GM12878 (cell line): ENCODE measurements around the gene PRSS27. TPM values are rescaled to one million over a fixed set of nuclear protein-coding genes. Genes with fewer than 3 reads are reported as not detected.

Experiments used
- DPF2 ChIP-seq: fragments of 450-650 bp; IDR thresholded peaks from 2 replicates; pipeline ENCODE4 v1.6.1; 2017; ENCODE audit warnings: mild to moderate bottlenecking
- E2F8 ChIP-seq: fragments of 450-650 bp; IDR thresholded peaks from 2 replicates; pipeline ENCODE4 v1.6.1; 2018; ENCODE audit warnings: mild to moderate bottlenecking, low read depth, moderate library complexity; ENCODE audit not compliant: partially characterized antibody
- FOXM1 ChIP-seq: IDR thresholded peaks from 2 replicates; pipeline ENCODE4 v1.6.1; 2012; ENCODE audit warnings: low read depth, mild to moderate bottlenecking, inconsistent platforms, low read length, moderate library complexity
- GABPA ChIP-seq: IDR thresholded peaks from 2 replicates; pipeline ENCODE4 v1.6.1; 2014; ENCODE audit warnings: antibody characterized with exemption, low read depth, mild to moderate bottlenecking, inconsistent platforms
- HDGF ChIP-seq: fragments of 450-650 bp; IDR thresholded peaks from 2 replicates; pipeline ENCODE4 v1.6.1; 2016; ENCODE audit warnings: antibody characterized with exemption
- NKRF ChIP-seq: fragments of 450-650 bp; conservative IDR thresholded peaks from 2 replicates; pipeline ENCODE4 v1.6.1; 2017; ENCODE audit warnings: mild to moderate bottlenecking, moderate library complexity
- PKNOX1 ChIP-seq: fragments of 450-650 bp; IDR thresholded peaks from 2 replicates; pipeline ENCODE4 v1.6.1; 2016; ENCODE audit warnings: mild to moderate bottlenecking
- POLR2A ChIP-seq: IDR thresholded peaks from 2 replicates; pipeline ENCODE4 v1.6.1; 2011; ENCODE audit warnings: low read depth, mild to moderate bottlenecking, low read length
- RELB ChIP-seq: fragments of 450-650 bp; IDR thresholded peaks from 2 replicates; pipeline ENCODE4 v1.6.1; 2017; ENCODE audit warnings: low read depth, mild to moderate bottlenecking, moderate library complexity
- SRF ChIP-seq, 2 experiments: IDR thresholded peaks; 2 replicates each; pipeline ENCODE4 v1.6.1; 2011; ENCODE audit warnings: low read depth in 2 of 2, low read length in 2 of 2, mild to moderate bottlenecking in 1 of 2, moderate library complexity in 1 of 2
- SUPT20H ChIP-seq: IDR thresholded peaks from 2 replicates; pipeline ENCODE4 v1.6.1; 2011; ENCODE audit warnings: low read depth, mild to moderate bottlenecking, low read length, moderate library complexity, borderline replicate concordance; ENCODE audit not compliant: control insufficient read depth
- ZNF592 ChIP-seq: fragments of 450-650 bp; IDR thresholded peaks from 2 replicates; pipeline ENCODE4 v1.6.1; 2017; ENCODE audit warnings: mild to moderate bottlenecking, moderate library complexity
- ZZZ3 ChIP-seq: IDR thresholded peaks from 2 replicates; pipeline ENCODE4 v1.6.1; 2011; ENCODE audit warnings: low read depth; ENCODE audit not compliant: control insufficient read depth, insufficient read length
- polyA plus RNA-seq, 11 experiments: library from polyadenylated mRNA; depleted of rRNA in 4 of 11; unstranded in 6 of 11; stranded (reverse) in 5 of 11; fragments of >200 nt; fragmentation: Nextera tagmentation in 4 of 11; fragmentation: Illumina TruSeq in 1 of 11; extraction: Ambion mirVana in 4 of 11; extraction: Trizol in 1 of 11; gene quantifications; 1 replicate in 1 of 11; 2 replicates in 10 of 11; pipeline versions ENCODE4 v1.2.1 to v1.2.3, GENCODE V29; 2011 to 2016; ENCODE audit warnings: inconsistent platforms in 2 of 11, missing spikeins in 2 of 11, low read depth in 1 of 11
- total RNA-seq, 4 experiments: library from RNA; depleted of rRNA in 3 of 4; stranded (reverse); fragments of >200 nt in 3 of 4; fragmentation: Illumina TruSeq in 1 of 4; extraction: Trizol in 1 of 4; gene quantifications; 2 replicates each; pipeline versions ENCODE4 v1.2.1 to v1.2.3, GENCODE V29; 2013 to 2021
- TF ChIP-seq, protein P1 (sequence below): IDR thresholded peaks from 2 replicates; pipeline ENCODE4 v1.6.1; 2011; ENCODE audit warnings: mild to moderate bottlenecking, low read depth, low read length, moderate library complexity; ENCODE audit not compliant: insufficient replicate concordance
- TF ChIP-seq, protein P2 (sequence below): IDR thresholded peaks from 2 replicates; pipeline ENCODE4 v1.6.1; 2012; ENCODE audit warnings: low read depth, low read length, improper control_type of control experiment

The PRSS27 gene
- total and polyA plus RNA-seq, 10 of the 15 experiments (the other 5 are each of a cell fraction or from before 2014, with no cell fraction given) = 0.18 to 1.8 (median 0.51) TPM; not detected in 2

DNA sequence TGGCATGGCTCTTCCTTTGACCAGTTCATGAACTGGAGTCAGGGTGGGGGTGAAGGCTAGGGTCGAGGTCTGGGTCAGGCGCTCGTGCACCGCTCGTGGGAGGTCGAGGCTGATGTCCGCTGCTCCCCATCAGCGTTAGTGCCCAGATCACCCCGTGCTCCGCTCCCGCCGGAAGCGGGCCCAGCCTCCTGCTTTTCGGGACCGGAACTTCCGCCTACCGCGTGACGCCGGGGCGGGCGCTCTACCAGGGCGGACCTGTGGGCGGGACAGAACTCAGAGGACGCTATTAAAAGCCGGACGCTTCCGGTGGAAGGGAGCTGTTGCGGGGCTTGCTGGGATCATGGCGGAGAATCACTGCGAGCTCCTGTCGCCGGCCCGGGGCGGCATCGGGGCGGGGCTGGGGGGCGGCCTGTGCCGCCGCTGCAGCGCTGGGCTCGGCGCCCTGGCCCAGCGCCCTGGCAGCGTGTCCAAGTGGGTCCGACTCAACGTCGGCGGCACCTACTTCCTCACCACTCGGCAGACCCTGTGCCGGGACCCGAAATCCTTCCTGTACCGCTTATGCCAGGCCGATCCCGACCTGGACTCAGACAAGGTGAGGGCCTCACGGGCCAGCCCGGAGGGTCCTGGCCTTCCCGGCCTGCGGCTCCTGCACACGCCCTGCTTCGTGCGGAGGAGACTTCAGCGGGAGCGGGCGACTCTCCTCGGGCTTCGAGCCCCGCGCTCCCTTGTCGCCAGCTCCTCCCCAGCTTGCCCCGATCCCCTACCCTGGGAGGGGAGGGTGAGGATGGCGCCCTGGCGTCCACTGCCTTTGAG, 37.6 kb downstream of the PRSS27 start, which contains the start of gene KCTD5 (continued):
- TF ChIP-seq NKRF = peak; percentile 73
- TF ChIP-seq ZZZ3 = no peak
- TF ChIP-seq E2F8 = peak; percentile 93
- TF ChIP-seq ZNF592 = no peak
- no peak for TF ChIP-seq SUPT20H
- TF ChIP-seq, protein P1, sequence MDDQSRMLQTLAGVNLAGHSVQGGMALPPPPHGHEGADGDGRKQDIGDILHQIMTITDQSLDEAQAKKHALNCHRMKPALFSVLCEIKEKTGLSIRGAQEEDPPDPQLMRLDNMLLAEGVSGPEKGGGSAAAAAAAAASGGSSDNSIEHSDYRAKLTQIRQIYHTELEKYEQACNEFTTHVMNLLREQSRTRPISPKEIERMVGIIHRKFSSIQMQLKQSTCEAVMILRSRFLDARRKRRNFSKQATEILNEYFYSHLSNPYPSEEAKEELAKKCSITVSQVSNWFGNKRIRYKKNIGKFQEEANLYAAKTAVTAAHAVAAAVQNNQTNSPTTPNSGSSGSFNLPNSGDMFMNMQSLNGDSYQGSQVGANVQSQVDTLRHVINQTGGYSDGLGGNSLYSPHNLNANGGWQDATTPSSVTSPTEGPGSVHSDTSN = no peak
- TF ChIP-seq POLR2A = peak; percentile 95
- TF ChIP-seq FOXM1 = no peak
- TF ChIP-seq HDGF = no peak
- TF ChIP-seq PKNOX1 = peak; percentile 76
- TF ChIP-seq DPF2 = peak; percentile 62; the same call in 1 of the 2 replicates
- TF ChIP-seq, protein P2, sequence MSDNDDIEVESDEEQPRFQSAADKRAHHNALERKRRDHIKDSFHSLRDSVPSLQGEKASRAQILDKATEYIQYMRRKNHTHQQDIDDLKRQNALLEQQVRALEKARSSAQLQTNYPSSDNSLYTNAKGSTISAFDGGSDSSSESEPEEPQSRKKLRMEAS = peak; percentile 95
- TF ChIP-seq RELB = peak; percentile 90
- TF ChIP-seq GABPA = peak; percentile 98
- peak; percentile 54 to 89; a peak in 3 of 4 replicates for TF ChIP-seq SRF (IDR thresholded peaks at IDR 0.05; ENCODE audit: low read depth in 2 of 2, low read length in 2 of 2)
